ENCODE data around the gene SIPA1L2.

The SIPA1L2 gene

DNA sequence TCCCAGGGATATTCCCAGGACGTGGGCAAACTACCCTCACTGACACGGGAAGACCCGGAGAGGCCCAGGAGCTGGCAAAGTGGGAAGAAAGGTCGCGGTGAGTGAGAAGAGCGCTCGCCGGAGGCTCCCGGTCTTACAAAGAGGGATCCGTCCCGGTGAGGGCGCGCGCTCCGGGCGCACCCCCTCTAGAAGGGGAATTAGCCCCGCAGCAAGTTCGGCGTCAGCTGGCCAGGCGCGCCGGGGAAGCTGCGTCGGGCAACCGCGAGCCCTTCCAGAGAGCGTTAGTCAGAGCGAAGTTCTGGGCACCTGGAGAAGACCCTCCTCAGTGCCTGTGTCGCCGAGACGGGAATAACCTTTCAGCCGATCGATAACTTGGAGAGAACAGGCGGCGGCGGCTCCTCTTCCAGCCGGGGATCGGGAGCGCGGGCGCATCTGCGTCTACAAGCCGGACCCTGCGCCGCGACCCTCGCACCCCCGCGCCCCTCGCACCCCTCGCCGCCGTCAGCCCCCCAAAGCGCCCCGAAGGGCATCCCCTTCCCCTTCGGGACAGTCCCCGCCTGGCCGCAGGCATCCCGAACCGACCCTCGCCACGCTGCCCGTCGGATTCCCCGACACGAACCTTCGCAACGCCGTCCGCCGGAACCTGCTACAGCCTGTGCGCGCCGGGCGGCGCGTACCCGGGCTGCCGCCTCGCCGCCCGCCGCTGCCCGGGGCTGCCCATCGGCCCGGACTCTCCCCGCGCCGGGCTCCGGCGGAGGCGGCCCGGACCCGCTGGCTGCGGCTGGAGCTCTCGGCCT lies 485 bp downstream of the SIPA1L2 start:
- H3K4ac ChIP-seq (ENCODE audit: low read depth in 1 of 2, low read length in 2 of 2): peak overlapping the region in 1 of 2 experiments; percentile 55

GRCh38 chr1:232628335-232629249 lies 1.3 kb downstream of the SIPA1L2 start:
- Histone ChIP-seq H2AFZ (ENCODE audit: low read depth, low read length) (no peak overlapping the region), H3K4me3 (ENCODE audit: insufficient read depth in 1 of 2, low read depth in 1 of 2, low read length in 2 of 2) (peak overlapping the region; percentile 70 to 92), H2BK15ac (ENCODE audit: low read depth, poor library complexity, severe bottlenecking) (no peak overlapping the region), H2BK12ac (ENCODE audit: low read length in 2 of 2) (no peak overlapping the region), H3K18ac (ENCODE audit: low read depth in 1 of 2, low read length in 2 of 2) (peak overlapping the region; percentile 78 to 88), H3K27ac (ENCODE audit: low read length, poor library complexity, severe bottlenecking) (peak overlapping the region; percentile 50), H2BK120ac (ENCODE audit: low read depth, low read length) (no peak overlapping the region), H3K79me1 (replicated peaks; ENCODE audit: low read length, poor library complexity, severe bottlenecking) (peaks cover 2% of the 10 kb centered on the region), H2BK5ac (ENCODE audit: low read depth, low read length, poor library complexity, severe bottlenecking) (no peak overlapping the region), H2AK5ac (ENCODE audit: low read length, severe bottlenecking) (no peak overlapping the region), H4K8ac (ENCODE audit: low read length) (no peak overlapping the region), H3K9ac (ENCODE audit: low read length) (peak overlapping the region; percentile 59), H3K4me1 (ENCODE audit: control insufficient read depth, insufficient read depth, low read depth, low read length) (peaks cover 1% of the 10 kb centered on the region), H3K27me3 (ENCODE audit: control insufficient read depth in 1 of 2, insufficient read depth in 1 of 2, low read length in 2 of 2) (peaks cover 0 to 23% of the 10 kb centered on the region in 2 experiments), H3K14ac (ENCODE audit: low read length in 2 of 2) (no peak overlapping the region), H3K9me3 (ENCODE audit: control insufficient read depth, low read length) (no peaks in the 10 kb centered on the region), H3K23ac (ENCODE audit: low read length in 2 of 2) (no peak overlapping the region), H3K36me3 (ENCODE audit: control insufficient read depth in 1 of 2, insufficient read depth in 2 of 2, low read depth in 1 of 2, low read length in 2 of 2) (peaks cover 0 to 3% of the 10 kb centered on the region in 2 experiments), H3K4ac (ENCODE audit: low read depth in 1 of 2, low read length in 2 of 2) (peak overlapping the region in 1 of 2 experiments; percentile 33), H3K4me2 (ENCODE audit: low read length, poor library complexity, severe bottlenecking) (peak overlapping the region; percentile 86), H4K91ac (ENCODE audit: low read length) (no peak overlapping the region)
- DNase-seq: peak; percentile 73
- 6% methylated on average over 11 of the region's 13 CpGs for WGBS

More for the DNA sequence above, 485 bp downstream of the SIPA1L2 start:
- no peak overlapping the region for H2BK15ac ChIP-seq (ENCODE audit: low read depth, poor library complexity, severe bottlenecking)
- peak overlapping the region; percentile 50 for H3K27ac ChIP-seq (ENCODE audit: low read length, poor library complexity, severe bottlenecking)
- peaks cover 2% of the 10 kb centered on the region for H3K79me1 ChIP-seq (replicated peaks; ENCODE audit: low read length, poor library complexity, severe bottlenecking)
- H3K4me3 ChIP-seq (ENCODE audit: insufficient read depth in 1 of 2, low read depth in 1 of 2, low read length in 2 of 2): peak overlapping the region; percentile 70 to 92
- H3K27me3 ChIP-seq (ENCODE audit: control insufficient read depth in 1 of 2, insufficient read depth in 1 of 2, low read length in 2 of 2): peaks cover 0 to 23% of the 10 kb centered on the region in 2 experiments
- peaks cover 0 to 3% of the 10 kb centered on the region in 2 experiments for H3K36me3 ChIP-seq (ENCODE audit: control insufficient read depth in 1 of 2, insufficient read depth in 2 of 2, low read depth in 1 of 2, low read length in 2 of 2)
- H3K23ac ChIP-seq (ENCODE audit: low read length in 2 of 2): peak overlapping the region in 1 of 2 experiments; percentile 77
- DNase-seq: peak; percentile 56
- peak overlapping the region; percentile 59 for H3K9ac ChIP-seq (ENCODE audit: low read length)
- H2AK5ac ChIP-seq (ENCODE audit: low read length, severe bottlenecking): no peak overlapping the region
- H2BK12ac ChIP-seq (ENCODE audit: low read length in 2 of 2): peak overlapping the region in 1 of 2 experiments; percentile 57
- H3K18ac ChIP-seq (ENCODE audit: low read depth in 1 of 2, low read length in 2 of 2): peak overlapping the region; percentile 88 to 94
- no peak overlapping the region for H4K8ac ChIP-seq (ENCODE audit: low read length)
- peak overlapping the region in 1 of 2 experiments; percentile 53 for H3K14ac ChIP-seq (ENCODE audit: low read length in 2 of 2)
- H3K4me1 ChIP-seq (ENCODE audit: control insufficient read depth, insufficient read depth, low read depth, low read length): peaks cover 1% of the 10 kb centered on the region
- H2AFZ ChIP-seq (ENCODE audit: low read depth, low read length): peak overlapping the region; percentile 47
- H3K4me2 ChIP-seq (ENCODE audit: low read length, poor library complexity, severe bottlenecking): peak overlapping the region; percentile 86
- H2BK5ac ChIP-seq (ENCODE audit: low read depth, low read length, poor library complexity, severe bottlenecking): peak overlapping the region; percentile 24
- H4K91ac ChIP-seq (ENCODE audit: low read length): no peak overlapping the region
- under 1% methylated on average over 72 of the region's 96 CpGs for WGBS
- peak overlapping the region; percentile 66 for H2BK120ac ChIP-seq (ENCODE audit: low read depth, low read length)
- H3K9me3 ChIP-seq (ENCODE audit: control insufficient read depth, low read length): no peaks in the 10 kb centered on the region

GRCh38 chr1:232627645-232628334 lies 2.1 kb downstream of the SIPA1L2 start:
- Histone ChIP-seq H2AK5ac (ENCODE audit: low read length, severe bottlenecking) (no peak overlapping the region), H3K27me3 (ENCODE audit: control insufficient read depth in 1 of 2, insufficient read depth in 1 of 2, low read length in 2 of 2) (peaks cover 0 to 23% of the 10 kb centered on the region in 2 experiments), H3K4me2 (ENCODE audit: low read length, poor library complexity, severe bottlenecking) (peak overlapping the region; percentile 70), H4K91ac (ENCODE audit: low read length) (no peak overlapping the region), H3K9ac (ENCODE audit: low read length) (peak overlapping the region; percentile 59), H3K18ac (ENCODE audit: low read depth in 1 of 2, low read length in 2 of 2) (no peak overlapping the region), H3K23ac (ENCODE audit: low read length in 2 of 2) (no peak overlapping the region), H4K8ac (ENCODE audit: low read length) (no peak overlapping the region), H2BK12ac (ENCODE audit: low read length in 2 of 2) (no peak overlapping the region), H3K4me3 (ENCODE audit: insufficient read depth in 1 of 2, low read depth in 1 of 2, low read length in 2 of 2) (peak overlapping the region in 1 of 2 experiments; percentile 70), H3K4ac (ENCODE audit: low read depth in 1 of 2, low read length in 2 of 2) (no peak overlapping the region), H2BK15ac (ENCODE audit: low read depth, poor library complexity, severe bottlenecking) (no peak overlapping the region), H3K79me1 (replicated peaks; ENCODE audit: low read length, poor library complexity, severe bottlenecking) (peaks cover 2% of the 10 kb centered on the region), H3K4me1 (ENCODE audit: control insufficient read depth, insufficient read depth, low read depth, low read length) (peaks cover 4% of the 10 kb centered on the region), H2BK5ac (ENCODE audit: low read depth, low read length, poor library complexity, severe bottlenecking) (no peak overlapping the region), H2AFZ (ENCODE audit: low read depth, low read length) (no peak overlapping the region), H3K9me3 (ENCODE audit: control insufficient read depth, low read length) (no peaks in the 10 kb centered on the region), H3K14ac (ENCODE audit: low read length in 2 of 2) (no peak overlapping the region), H3K27ac (ENCODE audit: low read length, poor library complexity, severe bottlenecking) (peak overlapping the region; percentile 25), H3K36me3 (ENCODE audit: control insufficient read depth in 1 of 2, insufficient read depth in 2 of 2, low read depth in 1 of 2, low read length in 2 of 2) (peaks cover 0 to 3% of the 10 kb centered on the region in 2 experiments), H2BK120ac (ENCODE audit: low read depth, low read length) (no peak overlapping the region)
- DNase-seq: peak; percentile 57
- 58% methylated on average over 2 of the region's 4 CpGs for WGBS

All from mesenchymal stem cell (in vitro differentiated cells and primary cell).